HFFc6 (cell line): Measurements from ENCODE around the gene KCNE5. TPM values are rescaled to one million over a fixed set of nuclear protein-coding genes. Genes with fewer than 3 reads are reported as not detected.
"Not testable (repeated sequence)": the region's sequence is repeated elsewhere in the genome, so short reads cannot be mapped to it uniquely, and the experiment has no call there.

Experiments
- DNase-seq: peaks from one replicate; pipeline ENCODE4 v3.0.0-alpha.2; 2018
- H3K27ac Mint-ChIP-seq: 2 replicates; pipeline ENCODE4 v1.8.0; 2020; ENCODE audit warnings: mild to moderate bottlenecking, mixed read lengths
- H3K27me3 Mint-ChIP-seq: 2 replicates; pipeline ENCODE4 v1.8.0; 2021; ENCODE audit warnings: mild to moderate bottlenecking, moderate library complexity, mixed read lengths; ENCODE audit not compliant: insufficient read depth
- H3K36me3 Mint-ChIP-seq: 2 replicates; pipeline ENCODE4 v1.8.0; 2021; ENCODE audit warnings: low read depth, mixed read lengths
- H3K4me1 Mint-ChIP-seq: 2 replicates; pipeline ENCODE4 v1.8.0; 2020; ENCODE audit warnings: low read depth, mixed read lengths
- H3K4me3 Mint-ChIP-seq: 2 replicates; pipeline ENCODE4 v1.8.0; 2020; ENCODE audit warnings: mild to moderate bottlenecking, moderate library complexity, mixed read lengths
- H3K9me3 Mint-ChIP-seq: 2 replicates; pipeline ENCODE4 v1.8.0; 2020; ENCODE audit warnings: mild to moderate bottlenecking, mixed read lengths
- CTCF ChIP-seq: fragments of 200-600 bp; sonication (generic); IDR thresholded peaks from 2 replicates; pipeline ENCODE4 v1.5.0; 2021; ENCODE audit warnings: antibody characterized with exemption, mild to moderate bottlenecking
- long read RNA-seq: library from polyadenylated mRNA; unstranded; transcript quantifications from one replicate; pipeline ENCODE4 v2.0.0, GENCODE V29; 2019
- total RNA-seq, 6 experiments: library from RNA; stranded (reverse); fragmentation: NEBNext Ultra II Directional; extraction: Animal tissue kit (Norgen Biotek cat#: 25700); gene quantifications; 2 replicates in 1 of 6; 3 replicates in 5 of 6; pipeline ENCODE4 v1.2.3, GENCODE V29; 2021

KCNE5 gene
- under 1 TPM; 0.28 to 0.57 (median 0.37) TPM for total RNA-seq
- long read RNA-seq, result 0 reads

- Mint-ChIP-seq H3K9me3 (no peaks in the 10 kb centered on the region), H3K27ac (no peak within 1 kb of the TSS), H3K4me3 (no peak within 1 kb of the TSS), H3K36me3 (peaks cover 5% of the 10 kb centered on the region; the same call in 1 of the 2 replicates), H3K4me1 (peaks cover 5% of the 10 kb centered on the region; the same call in 1 of the 2 replicates), H3K27me3 (no peaks in the 10 kb centered on the region)
- no peak for TF ChIP-seq CTCF
- no peak for DNase-seq
Measured at GRCh38 chrX:109624641-109625616, at the start of gene KCNE5. KCNE5 (minus strand) TSS chrX:109625172; CDS start chrX:109625020, 152 bp downstream.

GRCh38 chrX:109672239-109672638 lies 47.3 kb upstream of the KCNE5 start:
- Mint-ChIP-seq H3K27me3 (no peaks in the 10 kb centered on the region), H3K36me3 (0 out of 2 replicates have a peak, but pooled peaks cover 6% of the 10 kb centered on the region), H3K27ac (no peak overlapping the region), H3K9me3 (no peaks in the 10 kb centered on the region), H3K4me1 (no peaks in the 10 kb centered on the region), H3K4me3 (no peak overlapping the region)
- no peak for DNase-seq
- no peak for TF ChIP-seq CTCF

- not testable (repeated sequence) for H3K4me3 Mint-ChIP-seq, H3K4me1 Mint-ChIP-seq, H3K9me3 Mint-ChIP-seq, H3K27me3 Mint-ChIP-seq, H3K36me3 Mint-ChIP-seq, DNase-seq, H3K27ac Mint-ChIP-seq
Measured at GRCh38 chrX:109671170-109671569, 46.2 kb upstream of the KCNE5 start.

- Mint-ChIP-seq H3K4me3 (no peak overlapping the region), H3K36me3 (0 out of 2 replicates have a peak, but pooled peaks cover 10% of the 10 kb centered on the region), H3K4me1 (no peaks in the 10 kb centered on the region), H3K27ac (no peak overlapping the region), H3K27me3 (no peaks in the 10 kb centered on the region), H3K9me3 (no peaks in the 10 kb centered on the region)
- TF ChIP-seq CTCF, result no peak
- DNase-seq, result no peak
Measured at GRCh38 chrX:109667986-109668385, 43.0 kb upstream of the KCNE5 start.

- H3K4me1 Mint-ChIP-seq, result peaks cover 12% of the 10 kb centered on the region
- H3K36me3 Mint-ChIP-seq, result peaks cover 27% of the 10 kb centered on the region
- no peak overlapping the region for H3K27ac Mint-ChIP-seq
- H3K4me3 Mint-ChIP-seq, result no peak overlapping the region
- no peaks in the 10 kb centered on the region for H3K9me3 Mint-ChIP-seq
- no peak for TF ChIP-seq CTCF
- no peak for DNase-seq
- H3K27me3 Mint-ChIP-seq, result peaks cover 1% of the 10 kb centered on the region
Measured at GRCh38 chrX:109660435-109661143, 35.6 kb upstream of the KCNE5 start.
